ENCODE data around the gene SEPHS2. TPM values are rescaled to one million over a fixed set of nuclear protein-coding genes. Genes with fewer than 3 reads are reported as not detected.

The SEPHS2 gene
- total RNA-seq, 3 donors from 2014 or later (not counting 1 experiment from before 2014, with no cell fraction given): 25.5 to 37.6 (median 35.0) TPM

GRCh38 chr16:30437511-30438046 lies 8.1 kb downstream of the SEPHS2 start:
- TF ChIP-seq, protein P1, sequence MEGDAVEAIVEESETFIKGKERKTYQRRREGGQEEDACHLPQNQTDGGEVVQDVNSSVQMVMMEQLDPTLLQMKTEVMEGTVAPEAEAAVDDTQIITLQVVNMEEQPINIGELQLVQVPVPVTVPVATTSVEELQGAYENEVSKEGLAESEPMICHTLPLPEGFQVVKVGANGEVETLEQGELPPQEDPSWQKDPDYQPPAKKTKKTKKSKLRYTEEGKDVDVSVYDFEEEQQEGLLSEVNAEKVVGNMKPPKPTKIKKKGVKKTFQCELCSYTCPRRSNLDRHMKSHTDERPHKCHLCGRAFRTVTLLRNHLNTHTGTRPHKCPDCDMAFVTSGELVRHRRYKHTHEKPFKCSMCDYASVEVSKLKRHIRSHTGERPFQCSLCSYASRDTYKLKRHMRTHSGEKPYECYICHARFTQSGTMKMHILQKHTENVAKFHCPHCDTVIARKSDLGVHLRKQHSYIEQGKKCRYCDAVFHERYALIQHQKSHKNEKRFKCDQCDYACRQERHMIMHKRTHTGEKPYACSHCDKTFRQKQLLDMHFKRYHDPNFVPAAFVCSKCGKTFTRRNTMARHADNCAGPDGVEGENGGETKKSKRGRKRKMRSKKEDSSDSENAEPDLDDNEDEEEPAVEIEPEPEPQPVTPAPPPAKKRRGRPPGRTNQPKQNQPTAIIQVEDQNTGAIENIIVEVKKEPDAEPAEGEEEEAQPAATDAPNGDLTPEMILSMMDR (IDR thresholded peaks at IDR 0.05): no peak
- no peaks in the 10 kb centered on the region for H3K27me3 Mint-ChIP-seq (ENCODE audit: low read depth in 2 of 2)
- intact Hi-C loops (cut with micrococcal nuclease): loop anchor here (10.0 kb wide), 1 partner anchor 97 kb away; the partner anchor contains the start of gene ZNF747
- no peaks in the 10 kb centered on the region for H3K9me3 ChIP-seq (ENCODE audit: control insufficient read depth, insufficient read depth, low read length)
- H3K4me3 Mint-ChIP-seq: no peak overlapping the region
- no peaks in the 10 kb centered on the region for H3K27me3 ChIP-seq (ENCODE audit: control insufficient read depth, insufficient read depth, low read length)
- no peaks in the 10 kb centered on the region for H3K4me1 Mint-ChIP-seq
- H3K9me3 Mint-ChIP-seq: no peaks in the 10 kb centered on the region
- H3K27ac Mint-ChIP-seq: no peak overlapping the region
- H3K36me3 Mint-ChIP-seq: no peaks in the 10 kb centered on the region
- DNase-seq (no peak), ATAC-seq (no peak)
- H3K4me1 ChIP-seq (ENCODE audit: control insufficient read depth, insufficient read depth, low read length): no peaks in the 10 kb centered on the region
- H3K27ac ChIP-seq (ENCODE audit: low read length): no peak overlapping the region
- H3K4me3 ChIP-seq (ENCODE audit: low read length): no peak overlapping the region
- 93% methylated on average over 3 of the region's 3 CpGs for WGBS (ENCODE audit: insufficient coverage)
- no peaks in the 10 kb centered on the region for H3K36me3 ChIP-seq (ENCODE audit: control insufficient read depth, insufficient read depth, low read length)

GRCh38 chr16:30434852-30435251 lies 10.8 kb downstream of the SEPHS2 start:
- Mint-ChIP-seq H3K27ac (no peak overlapping the region), H3K27me3 (ENCODE audit: low read depth in 2 of 2) (no peaks in the 10 kb centered on the region), H3K4me1 (no peaks in the 10 kb centered on the region), H3K4me3 (no peak overlapping the region), H3K9me3 (no peaks in the 10 kb centered on the region), H3K36me3 (no peaks in the 10 kb centered on the region)
- DNase-seq: no peak
- intact Hi-C loops (cut with micrococcal nuclease): loop anchor here (10.0 kb wide), 1 partner anchor 100 kb away; the partner anchor contains the start of gene ZNF747
- ATAC-seq: no peak
- 75% methylated on average over 4 of the region's 4 CpGs for WGBS (ENCODE audit: insufficient coverage)
- no peak overlapping the region for H3K4me3 ChIP-seq (ENCODE audit: low read length)
- H3K27me3 ChIP-seq (ENCODE audit: control insufficient read depth, insufficient read depth, low read length): no peaks in the 10 kb centered on the region
- peaks cover 8% of the 10 kb centered on the region for H3K4me1 ChIP-seq (ENCODE audit: control insufficient read depth, insufficient read depth, low read length)
- no peak overlapping the region for H3K27ac ChIP-seq (ENCODE audit: low read length)
- TF ChIP-seq, protein P1 (IDR thresholded peaks at IDR 0.05): no peak
- H3K36me3 ChIP-seq (ENCODE audit: control insufficient read depth, insufficient read depth, low read length): no peaks in the 10 kb centered on the region
- H3K9me3 ChIP-seq (ENCODE audit: control insufficient read depth, insufficient read depth, low read length): no peaks in the 10 kb centered on the region

- H3K9me3 ChIP-seq (ENCODE audit: control insufficient read depth, insufficient read depth, low read length): no peaks in the 10 kb centered on the region
- DNase-seq (no peak), ATAC-seq (peak; percentile 1 to 5 (median 4))
- peak overlapping the region; percentile 70 for H3K27ac ChIP-seq (ENCODE audit: low read length)
- H3K4me3 ChIP-seq (ENCODE audit: low read length): peak overlapping the region; percentile 67
- H3K4me1 ChIP-seq (ENCODE audit: control insufficient read depth, insufficient read depth, low read length): peaks cover 21% of the 10 kb centered on the region
- 57% methylated on average over 19 of the region's 19 CpGs for WGBS (ENCODE audit: insufficient coverage)
- Mint-ChIP-seq H3K4me1 (peaks cover 0 to 6% of the 10 kb centered on the region in 2 donors), H3K4me3 (no peak overlapping the region), H3K27ac (no peak overlapping the region), H3K27me3 (ENCODE audit: low read depth in 2 of 2) (no peaks in the 10 kb centered on the region), H3K36me3 (no peaks in the 10 kb centered on the region), H3K9me3 (no peaks in the 10 kb centered on the region)
- H3K36me3 ChIP-seq (ENCODE audit: control insufficient read depth, insufficient read depth, low read length): peaks cover 2% of the 10 kb centered on the region
- intact Hi-C loops (cut with micrococcal nuclease): loop anchor here (1.0 to 10.0 kb wide), 6 partner anchors 15 to 204 kb away; partner anchors contain the start of genes ITGAL, SEPHS2, TBC1D10B and ZNF747
- H3K27me3 ChIP-seq (ENCODE audit: control insufficient read depth, insufficient read depth, low read length): no peaks in the 10 kb centered on the region
- TF ChIP-seq, protein P1 (IDR thresholded peaks at IDR 0.05): peak; percentile 33
Measured at GRCh38 chr16:30430428-30430970, 15.2 kb downstream of the SEPHS2 start.
